Fibroblast of peridontal ligament (primary cell): ENCODE data around the gene G2E3.
"Not testable (repeated sequence)": the region's sequence is repeated elsewhere in the genome, so short reads cannot be mapped to it uniquely, and the experiment has no call there.

Experiments used
- DNase-seq: peaks from one replicate; pipeline ENCODE4 v3.0.0-alpha.2; 2010; ENCODE audit errors: extremely low read depth

G2E3 gene

GRCh38 chr14:30560581-30560980 is 1.6 kb downstream of the G2E3 start:
- no peak for DNase-seq

GRCh38 chr14:30564235-30564867 is 5.4 kb downstream of the G2E3 start:
- no peak for DNase-seq

GRCh38 chr14:30564868-30565248 is 5.9 kb downstream of the G2E3 start:
- peak; percentile 49 for DNase-seq

- no peak for DNase-seq
These were observed 10.4 kb downstream of the G2E3 start for GRCh38 chr14:30569216-30569902.

- DNase-seq: no peak
These were observed 10.9 kb downstream of the G2E3 start for GRCh38 chr14:30569903-30570226.

- no peak for DNase-seq
These were observed 13.3 kb downstream of the G2E3 start for GRCh38 chr14:30572237-30572636.

GRCh38 chr14:30572771-30573170 is 13.8 kb downstream of the G2E3 start:
- DNase-seq: no peak

GRCh38 chr14:30573226-30573814 is 14.4 kb downstream of the G2E3 start:
- DNase-seq: peak; percentile 58

- no peak for DNase-seq
These were observed 15.0 kb downstream of the G2E3 start for GRCh38 chr14:30573966-30574365.

GRCh38 chr14:30574777-30575176 is 15.8 kb downstream of the G2E3 start:
- DNase-seq: not testable (repeated sequence)

- not testable (repeated sequence) for DNase-seq
These were observed 17.4 kb downstream of the G2E3 start for GRCh38 chr14:30576333-30576732.

- DNase-seq: no peak
These were observed 21.8 kb downstream of the G2E3 start for GRCh38 chr14:30580616-30581282.

GRCh38 chr14:30581283-30581625 is 22.3 kb downstream of the G2E3 start:
- DNase-seq: no peak

- DNase-seq: no peak
These were observed 23.4 kb downstream of the G2E3 start for GRCh38 chr14:30582376-30582775.

GRCh38 chr14:30584058-30584630 is 25.2 kb downstream of the G2E3 start:
- DNase-seq: peak; percentile 83

- DNase-seq: no peak
These were observed 26.2 kb downstream of the G2E3 start for GRCh38 chr14:30585204-30585603.

GRCh38 chr14:30587141-30587540 is 28.2 kb downstream of the G2E3 start:
- no peak for DNase-seq

GRCh38 chr14:30588873-30589272 is 29.9 kb downstream of the G2E3 start:
- no peak for DNase-seq

GRCh38 chr14:30596935-30597334 is 38.0 kb downstream of the G2E3 start:
- DNase-seq: no peak

- DNase-seq: no peak
These were observed 38.5 kb downstream of the G2E3 start for GRCh38 chr14:30597504-30597903.

- no peak for DNase-seq
These were observed 42.3 kb downstream of the G2E3 start for GRCh38 chr14:30600922-30601918.
